SK-N-SH (cell line): Measurements from ENCODE around the gene NECTIN2. TPM values are rescaled to one million over a fixed set of nuclear protein-coding genes. Genes with fewer than 3 reads are reported as not detected.
"Not testable (repeated sequence)": the region's sequence is repeated elsewhere in the genome, so short reads cannot be mapped to it uniquely, and the experiment has no call there.

Source experiments
- CTCF ChIA-PET: fragments of 300-600, 350-600 bp; formaldehyde crosslinking; extraction: SDS; loops from one replicate; lab custom pipeline; 2021; lab: Yijun Ruan, JAX
- POLR2A ChIA-PET: fragments of 350-600 bp; sonication (Branson Sonifier 250); formaldehyde crosslinking; extraction: SDS; loops from one replicate; lab custom pipeline; 2020; ENCODE audit warnings: antibody characterized with exemption, inconsistent platforms; lab: Yijun Ruan, JAX
- DNase-seq: peaks from one replicate; pipeline ENCODE4 v3.0.0; 2012
- H2AFZ ChIP-seq: fragments of 200-600 bp; sonication (generic); 2 replicates; pipeline ENCODE4 v1.8.1; 2016; ENCODE audit warnings: antibody characterized with exemption, mild to moderate bottlenecking, low read depth
- H3F3A ChIP-seq: fragments of 200-600 bp; sonication (generic); replicated peaks from 2 replicates; pipeline ENCODE3; 2016; ENCODE audit warnings: antibody characterized with exemption, mild to moderate bottlenecking; ENCODE audit not compliant: insufficient read depth
- H3K27ac ChIP-seq, 2 experiments: fragments of 200-500 bp in 1 of 2; fragments of 200-600 bp in 1 of 2; sonication (Bioruptor generic) in 1 of 2; sonication (generic), shearing (Covaris generic) in 1 of 2; 2 replicates each; pipeline versions ENCODE4 v1.5.1 to v1.6.1; 2014 to 2016; ENCODE audit warnings: low read depth in 2 of 2, inconsistent platforms in 1 of 2, low read length in 1 of 2, mild to moderate bottlenecking in 1 of 2, mixed read lengths in 1 of 2
- H3K27me3 ChIP-seq: fragments of 200-600 bp; sonication (generic), shearing (Covaris generic); 2 replicates; pipeline ENCODE4 v1.6.1; 2016; ENCODE audit warnings: mixed run types; ENCODE audit not compliant: insufficient read depth
- H3K36me3 ChIP-seq, 2 experiments: fragments of 200-500 bp in 1 of 2; fragments of 200-600 bp in 1 of 2; sonication (Bioruptor generic) in 1 of 2; sonication (generic) in 1 of 2; replicated peaks in 1 of 2; 2 replicates each; pipeline versions ENCODE3 to v1.5.1; 2014 to 2016; ENCODE audit warnings: low read length in 1 of 2, mild to moderate bottlenecking in 1 of 2; ENCODE audit not compliant: insufficient read depth in 2 of 2, control insufficient read depth in 1 of 2
- H3K4me1 ChIP-seq, 2 experiments: fragments of 200-500 bp in 1 of 2; fragments of 200-600 bp in 1 of 2; sonication (Bioruptor generic) in 1 of 2; sonication (generic), shearing (Covaris generic) in 1 of 2; 2 replicates each; pipeline versions ENCODE4 v1.5.1 to v1.6.1; 2014 to 2016; ENCODE audit warnings: low read depth in 1 of 2, low read length in 1 of 2, mixed run types in 1 of 2; ENCODE audit not compliant: insufficient read depth in 2 of 2, control insufficient read depth in 1 of 2
- H3K4me2 ChIP-seq: fragments of 200-600 bp; sonication (generic), shearing (Covaris generic); 2 replicates; pipeline ENCODE4 v1.6.1; 2017; ENCODE audit warnings: mixed run types
- H3K4me3 ChIP-seq, 2 experiments: fragments of 200-500 bp in 1 of 2; fragments of 200-600 bp in 1 of 2; sonication (Bioruptor generic) in 1 of 2; sonication (generic), shearing (Covaris generic) in 1 of 2; 2 replicates each; pipeline versions ENCODE4 v1.5.1 to v1.8.1; 2014 to 2016; ENCODE audit warnings: low read depth in 2 of 2, inconsistent platforms in 1 of 2, low read length in 1 of 2, mild to moderate bottlenecking in 1 of 2, mixed read lengths in 1 of 2, moderate library complexity in 1 of 2
- H3K79me2 ChIP-seq: fragments of 200-600 bp; sonication (generic); 2 replicates; pipeline ENCODE4 v1.8.1; 2017; ENCODE audit warnings: mild to moderate bottlenecking; ENCODE audit not compliant: insufficient read depth
- H3K9ac ChIP-seq: fragments of 200-600 bp; sonication (generic); 2 replicates; pipeline ENCODE4 v1.6.1; 2017; ENCODE audit warnings: mixed run types
- H3K9me2 ChIP-seq: fragments of 200-600 bp; sonication (generic); 2 replicates; pipeline ENCODE4 v1.6.1; 2017; ENCODE audit warnings: mixed run types
- H3K9me3 ChIP-seq: fragments of 200-600 bp; sonication (generic); 2 replicates; pipeline ENCODE4 v1.6.1; 2017; ENCODE audit warnings: mixed run types, mild to moderate bottlenecking, moderate library complexity
- H4K20me1 ChIP-seq: fragments of 200-600 bp; sonication (generic); 2 replicates; pipeline ENCODE4 v1.6.1; 2017; ENCODE audit warnings: mild to moderate bottlenecking, mixed run types; ENCODE audit not compliant: insufficient read depth
- CHD2 ChIP-seq: fragments of 150-350 bp; IDR thresholded peaks from 2 replicates; pipeline ENCODE4 v1.6.1; 2018; ENCODE audit warnings: low read length; ENCODE audit not compliant: partially characterized antibody
- ELF1 ChIP-seq: IDR thresholded peaks from 2 replicates; pipeline ENCODE4 v1.4.0; 2012
- EZH2phosphoT487 ChIP-seq: fragments of 200-600 bp; sonication (generic); IDR thresholded peaks from 2 replicates; pipeline ENCODE4 v1.6.1; 2017; ENCODE audit warnings: low read depth, mixed run types, mild to moderate bottlenecking, antibody characterized with exemption, moderate library complexity, borderline replicate concordance
- FOXJ3 ChIP-seq: sonication (generic); formaldehyde crosslinking; IDR thresholded peaks from 2 replicates; pipeline ENCODE4 v1.5.1; 2020; ENCODE audit warnings: mild to moderate bottlenecking, missing genetic modification reagents
- GABPA ChIP-seq: IDR thresholded peaks from 2 replicates; pipeline ENCODE4 v1.4.0; 2012; ENCODE audit warnings: low read depth, mild to moderate bottlenecking
- GATA2 ChIP-seq: sonication (generic); formaldehyde crosslinking; IDR thresholded peaks from 2 replicates; pipeline ENCODE4 v1.5.0; 2020; ENCODE audit warnings: mild to moderate bottlenecking, missing genetic modification reagents
- MEF2A ChIP-seq: IDR thresholded peaks from 2 replicates; pipeline ENCODE4 v1.4.0; 2012; ENCODE audit warnings: low read depth, borderline replicate concordance
- MXI1 ChIP-seq: IDR thresholded peaks from 2 replicates; pipeline ENCODE4 v1.6.1; 2012; ENCODE audit warnings: mild to moderate bottlenecking, low read depth, low read length, improper control_type of control experiment
- NFIC ChIP-seq: IDR thresholded peaks from 2 replicates; pipeline ENCODE4 v1.4.0; 2012; ENCODE audit warnings: borderline replicate concordance
- NRF1 ChIP-seq: IDR thresholded peaks from 2 replicates; pipeline ENCODE4 v1.6.1; 2012; ENCODE audit warnings: low read depth, mild to moderate bottlenecking, low read length
- POLR2AphosphoS5 ChIP-seq: IDR thresholded peaks from 2 replicates; pipeline ENCODE4 v1.6.1; 2012; ENCODE audit warnings: low read depth, low read length
- RAD21 ChIP-seq: IDR thresholded peaks from 2 replicates; pipeline ENCODE4 v1.6.1; 2012; ENCODE audit warnings: mild to moderate bottlenecking, low read length
- RCOR1 ChIP-seq: fragments of 150-350 bp; IDR thresholded peaks from 2 replicates; pipeline ENCODE4 v1.6.1; 2017; ENCODE audit warnings: antibody characterized with exemption, low read length
- RFX5 ChIP-seq: IDR thresholded peaks from 2 replicates; pipeline ENCODE4 v1.6.1; 2012; ENCODE audit warnings: mild to moderate bottlenecking, improper control_type of control experiment, low read length
- SMC3 ChIP-seq: IDR thresholded peaks from 2 replicates; pipeline ENCODE4 v1.6.1; 2012; ENCODE audit warnings: low read depth, low read length, improper control_type of control experiment
- TAF1 ChIP-seq: IDR thresholded peaks from 2 replicates; pipeline ENCODE4 v1.6.1; 2012; ENCODE audit warnings: low read depth, mild to moderate bottlenecking, low read length, moderate library complexity, borderline replicate concordance
- WGBS: methylation state at CpG from one replicate; pipeline ENCODE4 v1.1.6; 2017; ENCODE audit warnings: low lambda C conversion rate; 5-methylcytosine and 5-hydroxymethylcytosine counted together
- polyA plus RNA-seq, 3 experiments: library from polyadenylated mRNA; depleted of rRNA; stranded (reverse); fragments of >200 nt; gene quantifications; 2 replicates each; pipeline ENCODE4 v1.2.3, GENCODE V29; 2012
- TF ChIP-seq, protein P1 (sequence below): IDR thresholded peaks from 2 replicates; pipeline ENCODE4 v1.6.1; 2012; ENCODE audit warnings: mild to moderate bottlenecking, low read depth, low read length, moderate library complexity
- TF ChIP-seq, protein P2 (sequence below): fragments of 150-350 bp; IDR thresholded peaks from 2 replicates; pipeline ENCODE4 v1.6.1; 2017; ENCODE audit warnings: antibody characterized with exemption, low read length, low read depth, borderline replicate concordance

NECTIN2 gene
- polyA plus RNA-seq, 1 of the 3 experiments (the other 2 are of a cell fraction): 121 TPM

DNA sequence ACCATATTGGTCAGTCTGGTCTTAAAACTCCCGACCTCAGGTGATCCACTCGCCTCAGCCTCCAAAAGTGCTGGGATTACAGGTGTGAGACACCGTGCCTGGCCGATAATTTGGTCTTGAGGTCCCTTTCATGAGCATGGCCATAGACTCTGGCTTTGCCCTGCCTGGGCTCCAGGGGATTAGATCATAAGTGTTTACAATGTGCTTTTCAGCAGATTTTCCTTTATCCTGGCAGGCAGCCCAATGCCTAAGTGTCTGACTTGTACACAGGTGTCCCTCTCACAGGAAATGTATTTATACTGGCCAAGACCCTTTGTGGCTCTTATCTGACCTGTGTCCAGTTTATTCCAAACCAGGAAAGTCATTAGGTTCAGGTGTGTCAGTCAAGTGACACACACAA lies 21.3 kb upstream of the NECTIN2 start:
- no peak overlapping the region for H3K27ac ChIP-seq
- no peaks in the 10 kb centered on the region for H3K79me2 ChIP-seq
- H3K9me2 ChIP-seq: no peaks in the 10 kb centered on the region
- H3K36me3 ChIP-seq: no peaks in the 10 kb centered on the region
- no peak overlapping the region for H2AFZ ChIP-seq
- no peaks in the 10 kb centered on the region for H3K9me3 ChIP-seq
- no peaks in the 10 kb centered on the region for H4K20me1 ChIP-seq
- no peaks in the 10 kb centered on the region for H3K4me1 ChIP-seq
- no peak for TF ChIP-seq NFIC
- TF ChIP-seq MXI1: no peak
- TF ChIP-seq CHD2: no peak
- no peak for TF ChIP-seq MEF2A
- TF ChIP-seq, protein P1, sequence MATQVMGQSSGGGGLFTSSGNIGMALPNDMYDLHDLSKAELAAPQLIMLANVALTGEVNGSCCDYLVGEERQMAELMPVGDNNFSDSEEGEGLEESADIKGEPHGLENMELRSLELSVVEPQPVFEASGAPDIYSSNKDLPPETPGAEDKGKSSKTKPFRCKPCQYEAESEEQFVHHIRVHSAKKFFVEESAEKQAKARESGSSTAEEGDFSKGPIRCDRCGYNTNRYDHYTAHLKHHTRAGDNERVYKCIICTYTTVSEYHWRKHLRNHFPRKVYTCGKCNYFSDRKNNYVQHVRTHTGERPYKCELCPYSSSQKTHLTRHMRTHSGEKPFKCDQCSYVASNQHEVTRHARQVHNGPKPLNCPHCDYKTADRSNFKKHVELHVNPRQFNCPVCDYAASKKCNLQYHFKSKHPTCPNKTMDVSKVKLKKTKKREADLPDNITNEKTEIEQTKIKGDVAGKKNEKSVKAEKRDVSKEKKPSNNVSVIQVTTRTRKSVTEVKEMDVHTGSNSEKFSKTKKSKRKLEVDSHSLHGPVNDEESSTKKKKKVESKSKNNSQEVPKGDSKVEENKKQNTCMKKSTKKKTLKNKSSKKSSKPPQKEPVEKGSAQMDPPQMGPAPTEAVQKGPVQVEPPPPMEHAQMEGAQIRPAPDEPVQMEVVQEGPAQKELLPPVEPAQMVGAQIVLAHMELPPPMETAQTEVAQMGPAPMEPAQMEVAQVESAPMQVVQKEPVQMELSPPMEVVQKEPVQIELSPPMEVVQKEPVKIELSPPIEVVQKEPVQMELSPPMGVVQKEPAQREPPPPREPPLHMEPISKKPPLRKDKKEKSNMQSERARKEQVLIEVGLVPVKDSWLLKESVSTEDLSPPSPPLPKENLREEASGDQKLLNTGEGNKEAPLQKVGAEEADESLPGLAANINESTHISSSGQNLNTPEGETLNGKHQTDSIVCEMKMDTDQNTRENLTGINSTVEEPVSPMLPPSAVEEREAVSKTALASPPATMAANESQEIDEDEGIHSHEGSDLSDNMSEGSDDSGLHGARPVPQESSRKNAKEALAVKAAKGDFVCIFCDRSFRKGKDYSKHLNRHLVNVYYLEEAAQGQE: no peak
- no peak for TF ChIP-seq RCOR1
- TF ChIP-seq SMC3: no peak
- no peak for TF ChIP-seq NRF1
- no peak for TF ChIP-seq RAD21
- no peak for TF ChIP-seq GABPA
- TF ChIP-seq, protein P2, sequence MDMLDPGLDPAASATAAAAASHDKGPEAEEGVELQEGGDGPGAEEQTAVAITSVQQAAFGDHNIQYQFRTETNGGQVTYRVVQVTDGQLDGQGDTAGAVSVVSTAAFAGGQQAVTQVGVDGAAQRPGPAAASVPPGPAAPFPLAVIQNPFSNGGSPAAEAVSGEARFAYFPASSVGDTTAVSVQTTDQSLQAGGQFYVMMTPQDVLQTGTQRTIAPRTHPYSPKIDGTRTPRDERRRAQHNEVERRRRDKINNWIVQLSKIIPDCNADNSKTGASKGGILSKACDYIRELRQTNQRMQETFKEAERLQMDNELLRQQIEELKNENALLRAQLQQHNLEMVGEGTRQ: no peak
- TF ChIP-seq POLR2AphosphoS5: no peak
- no peak for TF ChIP-seq GATA2 (CRISPR knock-in tag)
- no peak for TF ChIP-seq TAF1
- TF ChIP-seq FOXJ3 (CRISPR knock-in tag): no peak
- no peak for TF ChIP-seq ELF1
- TF ChIP-seq EZH2phosphoT487: no peak
- TF ChIP-seq RFX5: no peak
- no peak overlapping the region for H3K4me2 ChIP-seq
- no peak overlapping the region for H3K4me3 ChIP-seq
- peaks cover 4% of the 10 kb centered on the region for H3F3A ChIP-seq
- WGBS: 36% methylated on average over 4 of the region's 4 CpGs
- ChIA-PET CTCF (interaction anchor here (1.1 to 2.2 kb wide), 2 partner anchors 101 to 135 kb away, joined by 4 to 9 read pairs; no protein-coding TSS in a partner anchor), POLR2A (no interaction called here)
- no peak for DNase-seq
- H3K9ac ChIP-seq: no peak overlapping the region
- peaks cover 73% of the 10 kb centered on the region for H3K27me3 ChIP-seq

DNA sequence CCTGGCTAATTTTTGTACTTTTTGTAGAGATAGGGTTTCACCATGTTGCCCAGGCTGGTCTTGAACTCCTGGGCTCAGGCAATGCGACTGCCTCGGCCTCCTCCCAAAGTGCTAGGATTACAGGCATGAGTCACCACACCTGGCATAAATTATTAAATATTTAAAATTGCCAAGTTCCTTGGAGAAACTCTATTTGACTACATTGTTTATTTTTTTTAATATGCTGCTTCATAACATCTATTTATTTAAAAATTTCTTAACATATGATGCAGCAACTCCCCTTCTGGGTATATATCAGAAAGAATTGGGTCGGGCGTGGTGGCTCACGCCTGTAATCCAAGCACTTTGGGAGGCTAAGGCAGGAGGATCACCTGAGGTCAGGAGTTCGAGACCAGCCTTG lies 13.2 kb upstream of the NECTIN2 start:
- H3K4me3 ChIP-seq, H3K9me2 ChIP-seq, H3F3A ChIP-seq, H3K9ac ChIP-seq, H2AFZ ChIP-seq, POLR2A ChIA-PET, H3K4me2 ChIP-seq, H3K27ac ChIP-seq, H3K9me3 ChIP-seq, H3K36me3 ChIP-seq, H4K20me1 ChIP-seq, H3K79me2 ChIP-seq, DNase-seq, H3K4me1 ChIP-seq: not testable (repeated sequence)
- H3K27me3 ChIP-seq: peaks cover 91% of the 10 kb centered on the region
- 24% methylated on average over 6 of the region's 6 CpGs for whole genome bisulfite sequencing
- CTCF ChIA-PET: interaction anchor here (3.7 kb wide), 1 partner anchor 49 kb away, joined by 12 read pairs; no protein-coding TSS in a partner anchor

DNA sequence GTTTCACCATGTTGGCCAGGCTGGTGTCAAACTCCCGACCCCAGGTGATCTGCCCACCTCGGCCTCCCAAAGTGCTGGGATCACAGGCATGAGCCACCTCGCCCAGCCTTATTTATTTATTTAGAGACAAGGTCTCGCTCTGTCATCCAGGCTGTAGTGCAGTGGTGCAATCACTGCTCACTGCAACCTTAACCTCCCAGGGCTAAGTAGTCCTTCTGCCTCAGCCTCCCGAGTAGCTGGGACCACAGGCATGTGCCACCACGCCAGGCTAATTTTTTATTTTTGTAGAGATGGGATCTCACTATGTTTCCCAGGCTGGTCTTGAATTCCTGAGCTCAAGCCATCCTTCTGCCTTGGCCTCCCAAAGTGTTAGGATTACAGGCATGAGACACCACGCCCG lies 11.7 kb upstream of the NECTIN2 start:
- CTCF ChIA-PET: interaction anchor here (0.9 to 3.7 kb wide), 3 partner anchors 12 to 50 kb away, joined by 3 to 12 read pairs (median 4); partner anchors contain the start of gene NECTIN2
- H3K9ac ChIP-seq, H3K9me2 ChIP-seq, DNase-seq, H3K9me3 ChIP-seq, H3F3A ChIP-seq, H3K4me2 ChIP-seq, H4K20me1 ChIP-seq, H3K4me1 ChIP-seq, H3K79me2 ChIP-seq, H3K36me3 ChIP-seq, POLR2A ChIA-PET, H3K27ac ChIP-seq, H3K4me3 ChIP-seq, H2AFZ ChIP-seq: not testable (repeated sequence)
- peaks cover 83% of the 10 kb centered on the region for H3K27me3 ChIP-seq
- WGBS: 29% methylated on average over 8 of the region's 8 CpGs
